ENCODE results near the gene WDR74.

WDR74 gene

DNA sequence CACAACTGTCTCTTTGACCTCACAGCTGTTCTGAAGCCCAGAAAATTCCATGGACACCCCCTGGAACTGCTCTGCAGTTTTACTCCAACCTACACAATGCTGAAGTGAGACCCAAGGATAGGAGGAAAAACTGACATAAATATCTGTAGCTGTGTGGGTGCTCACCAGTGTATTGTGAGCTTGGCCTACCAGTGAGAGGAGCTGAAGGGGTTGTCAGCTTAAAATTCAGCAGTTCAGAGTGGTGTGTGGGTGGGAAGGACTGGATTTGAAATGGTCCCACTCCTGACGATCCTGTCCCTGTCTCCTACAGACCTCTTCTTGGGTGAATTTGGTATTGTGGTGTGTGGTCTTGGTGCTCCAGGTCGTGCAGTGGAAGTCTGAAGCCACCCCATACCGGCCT is 49.8 kb downstream of the WDR74 start:
- Histone ChIP-seq H3K4me3 (ENCODE audit: low read length) (no peak overlapping the region), H3K4me1 (ENCODE audit: insufficient read depth, low read length) (peaks cover 25% of the 10 kb centered on the region), H2AFZ (ENCODE audit: low read depth, low read length) (no peak overlapping the region), H3K27me3 (ENCODE audit: insufficient read depth, low read length) (no peaks in the 10 kb centered on the region), H3K36me3 (ENCODE audit: insufficient read depth, low read length) (peaks cover 50% of the 10 kb centered on the region), H3K9me3 (ENCODE audit: low read length) (no peaks in the 10 kb centered on the region)

DNA sequence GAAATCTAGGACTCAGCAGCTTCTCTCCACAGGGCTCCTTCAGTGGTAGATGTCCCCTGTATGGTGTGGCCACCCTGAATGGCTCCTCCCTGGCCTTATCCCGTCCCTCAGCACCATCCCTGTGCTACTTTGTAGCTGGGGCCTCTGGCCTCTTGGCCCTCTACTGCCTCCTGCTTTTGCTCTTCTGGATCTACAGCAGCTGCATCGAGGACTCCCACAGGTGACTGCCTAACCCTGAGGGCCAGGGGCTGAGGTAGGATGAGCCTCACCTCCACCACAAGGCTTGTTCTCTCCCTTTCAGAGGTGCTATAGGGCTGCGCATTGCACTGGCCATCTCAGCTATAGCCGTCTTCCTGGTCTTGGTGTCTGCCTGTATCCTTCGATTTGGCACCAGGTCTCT is 50.4 kb downstream of the WDR74 start:
- H3K4me1 ChIP-seq (ENCODE audit: insufficient read depth, low read length) = peaks cover 25% of the 10 kb centered on the region
- no peaks in the 10 kb centered on the region for H3K9me3 ChIP-seq (ENCODE audit: low read length)
- H2AFZ ChIP-seq (ENCODE audit: low read depth, low read length) = no peak overlapping the region
- no peaks in the 10 kb centered on the region for H3K27me3 ChIP-seq (ENCODE audit: insufficient read depth, low read length)
- H3K36me3 ChIP-seq (ENCODE audit: insufficient read depth, low read length) = peaks cover 44% of the 10 kb centered on the region
- no peak overlapping the region for H3K4me3 ChIP-seq (ENCODE audit: low read length)

GRCh38 chr11:62787005-62787759 is 52.2 kb downstream of the WDR74 start, which contains the start of gene TMEM179B:
Gene TMEM179B (plus strand): TSS chr11:62787402. CDS start chr11:62787432, 30 bp downstream.
- Histone ChIP-seq H2AFZ (ENCODE audit: low read depth, low read length) (no peak within 1 kb of the TSS), H3K9me3 (ENCODE audit: low read length) (no peaks in the 10 kb centered on the region), H3K27me3 (ENCODE audit: insufficient read depth, low read length) (no peaks in the 10 kb centered on the region), H3K4me3 (ENCODE audit: low read length) (peak within 1 kb of the TSS; percentile 95), H3K36me3 (ENCODE audit: insufficient read depth, low read length) (peaks cover 45% of the 10 kb centered on the region), H3K4me1 (ENCODE audit: insufficient read depth, low read length) (peaks cover 20% of the 10 kb centered on the region)

GRCh38 chr11:62786318-62787004 is 52.9 kb downstream of the WDR74 start:
- Histone ChIP-seq H3K4me1 (ENCODE audit: insufficient read depth, low read length) (peaks cover 16% of the 10 kb centered on the region), H3K4me3 (ENCODE audit: low read length) (peak overlapping the region; percentile 95), H3K27me3 (ENCODE audit: insufficient read depth, low read length) (no peaks in the 10 kb centered on the region), H2AFZ (ENCODE audit: low read depth, low read length) (no peak overlapping the region), H3K36me3 (ENCODE audit: insufficient read depth, low read length) (peaks cover 48% of the 10 kb centered on the region), H3K9me3 (ENCODE audit: low read length) (no peaks in the 10 kb centered on the region)
